Endothelial cell (in vitro differentiated cells): ENCODE data around the gene PNMA6E. TPM values are rescaled to one million over a fixed set of nuclear protein-coding genes. Genes with fewer than 3 reads are reported as not detected.

ENCODE experiments used
- DNase-seq: peaks from one replicate; pipeline ENCODE4 v3.0.0; 2021; ENCODE audit warnings: low spot score
- H3K27ac Mint-ChIP-seq: one replicate; pipeline ENCODE4 v1.8.0; 2021; ENCODE audit warnings: mixed read lengths, inconsistent platforms; ENCODE audit not compliant: unreplicated experiment
- H3K27me3 Mint-ChIP-seq: one replicate; pipeline ENCODE4 v1.8.0; 2021; ENCODE audit warnings: mild to moderate bottlenecking, moderate library complexity, mixed read lengths, inconsistent platforms; ENCODE audit not compliant: unreplicated experiment
- H3K36me3 Mint-ChIP-seq: one replicate; pipeline ENCODE4 v1.8.0; 2021; ENCODE audit warnings: mild to moderate bottlenecking, low read depth, mixed read lengths, inconsistent platforms; ENCODE audit not compliant: unreplicated experiment
- H3K4me1 Mint-ChIP-seq: one replicate; pipeline ENCODE4 v1.8.0; 2021; ENCODE audit warnings: mild to moderate bottlenecking, mixed read lengths, inconsistent platforms; ENCODE audit not compliant: unreplicated experiment
- H3K4me3 Mint-ChIP-seq: one replicate; pipeline ENCODE4 v1.8.0; 2021; ENCODE audit warnings: mild to moderate bottlenecking, mixed read lengths, inconsistent platforms; ENCODE audit not compliant: unreplicated experiment
- H3K9me3 Mint-ChIP-seq: one replicate; pipeline ENCODE4 v1.8.0; 2021; ENCODE audit warnings: mixed read lengths, inconsistent platforms; ENCODE audit not compliant: unreplicated experiment
- CTCF ChIP-seq: fragments of 200-600 bp; sonication (generic); IDR thresholded peaks from one replicate; pipeline ENCODE4 v1.5.0; 2021; ENCODE audit warnings: antibody characterized with exemption; ENCODE audit not compliant: unreplicated experiment
- total RNA-seq: library from RNA; stranded (reverse); fragmentation: NEBNext Ultra II Directional; extraction: Animal tissue kit (Norgen Biotek cat#: 25700); gene quantifications from one replicate; pipeline ENCODE4 v1.2.1, GENCODE V29; 2021; ENCODE audit not compliant: unreplicated experiment

The PNMA6E gene
- total RNA-seq, 1 donor from 2014 or later: not detected

- no peak for DNase-seq
- Mint-ChIP-seq H3K36me3 (no peaks in the 10 kb centered on the region), H3K4me1 (no peaks in the 10 kb centered on the region), H3K27me3 (peaks cover 2% of the 10 kb centered on the region), H3K9me3 (no peaks in the 10 kb centered on the region), H3K27ac (no peak overlapping the region), H3K4me3 (no peak overlapping the region)
- no peak for TF ChIP-seq CTCF
Measured at GRCh38 chrX:153438532-153438931, 37.4 kb upstream of the PNMA6E start.

DNA sequence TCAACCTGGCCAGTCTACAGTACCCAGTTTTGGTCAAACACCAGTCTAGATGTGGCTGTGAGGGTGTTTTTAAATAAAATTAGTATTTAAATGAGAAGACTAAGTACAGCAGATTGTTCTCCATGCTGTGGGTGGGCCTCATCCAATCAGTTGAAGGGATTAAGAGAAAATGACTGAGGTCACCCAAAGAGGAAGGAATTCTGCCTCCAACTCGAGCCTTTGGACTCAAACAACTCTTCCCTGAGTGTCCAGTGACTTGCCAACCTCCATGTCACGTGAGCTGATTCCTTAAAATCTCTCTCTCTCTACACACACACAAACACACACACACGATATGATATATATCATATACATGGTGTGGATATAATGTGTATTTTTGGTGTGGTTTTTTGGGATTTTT is 34.7 kb upstream of the PNMA6E start:
- H3K4me3 Mint-ChIP-seq: no peak overlapping the region
- no peak for TF ChIP-seq CTCF
- no peaks in the 10 kb centered on the region for H3K36me3 Mint-ChIP-seq
- H3K27ac Mint-ChIP-seq: no peak overlapping the region
- DNase-seq: no peak
- no peaks in the 10 kb centered on the region for H3K4me1 Mint-ChIP-seq
- H3K27me3 Mint-ChIP-seq: peaks cover 2% of the 10 kb centered on the region
- H3K9me3 Mint-ChIP-seq: no peaks in the 10 kb centered on the region

GRCh38 chrX:153434801-153435200 is 33.7 kb upstream of the PNMA6E start:
- DNase-seq: no peak
- no peak overlapping the region for H3K4me3 Mint-ChIP-seq
- H3K27me3 Mint-ChIP-seq: peaks cover under 1% of the 10 kb centered on the region
- no peak for TF ChIP-seq CTCF
- no peaks in the 10 kb centered on the region for H3K9me3 Mint-ChIP-seq
- H3K4me1 Mint-ChIP-seq: no peaks in the 10 kb centered on the region
- H3K36me3 Mint-ChIP-seq: no peaks in the 10 kb centered on the region
- H3K27ac Mint-ChIP-seq: no peak overlapping the region

GRCh38 chrX:153433781-153434285 is 32.7 kb upstream of the PNMA6E start:
- Mint-ChIP-seq H3K9me3 (no peaks in the 10 kb centered on the region), H3K4me1 (no peaks in the 10 kb centered on the region), H3K27ac (no peak overlapping the region), H3K36me3 (no peaks in the 10 kb centered on the region), H3K27me3 (peaks cover 2% of the 10 kb centered on the region), H3K4me3 (no peak overlapping the region)
- TF ChIP-seq CTCF: no peak
- no peak for DNase-seq

- no peak for DNase-seq
- Mint-ChIP-seq H3K4me3 (no peak overlapping the region), H3K4me1 (no peaks in the 10 kb centered on the region), H3K36me3 (no peaks in the 10 kb centered on the region), H3K9me3 (no peaks in the 10 kb centered on the region), H3K27ac (no peak overlapping the region), H3K27me3 (peaks cover 2% of the 10 kb centered on the region)
- TF ChIP-seq CTCF: no peak
Measured at GRCh38 chrX:153433161-153433680, 32.1 kb upstream of the PNMA6E start.
